Activated naive CD4-positive, alpha-beta T cell treated with anti-CD3 and anti-CD28 coated beads, Interleukin-2, amount 10 ng/mL, durations not matched to agents 7 days and 5 days (primary cell): ENCODE data around the gene OR1L4.

ENCODE experiments used
- CTCF ChIA-PET: fragments of 350-600 bp; sonication (Branson Sonifier 250); formaldehyde crosslinking; loops from one replicate; lab custom pipeline; 2021; ENCODE audit warnings: antibody characterized with exemption; lab: Charles Lee
- DNase-seq: peaks from one replicate; pipeline ENCODE4 v3.0.0-alpha.2; 2020
- H3K27ac Mint-ChIP-seq: one replicate; pipeline ENCODE4 v1.8.0; 2021; ENCODE audit warnings: mild to moderate bottlenecking, moderate library complexity, mixed read lengths
- H3K27me3 Mint-ChIP-seq: one replicate; pipeline ENCODE4 v1.8.0; 2021; ENCODE audit warnings: mild to moderate bottlenecking, mixed read lengths
- H3K36me3 Mint-ChIP-seq: one replicate; pipeline ENCODE4 v1.8.0; 2021; ENCODE audit warnings: mixed read lengths
- H3K4me1 Mint-ChIP-seq: one replicate; pipeline ENCODE4 v1.8.0; 2021; ENCODE audit warnings: mixed read lengths
- H3K4me3 Mint-ChIP-seq: one replicate; pipeline ENCODE4 v1.8.0; 2021; ENCODE audit warnings: mild to moderate bottlenecking, moderate library complexity, mixed read lengths
- H3K9me3 Mint-ChIP-seq: one replicate; pipeline ENCODE4 v1.8.0; 2021; ENCODE audit warnings: mixed read lengths

The OR1L4 gene

GRCh38 chr9:122723690-122724089, at the start of gene OR1L4:
TSS of gene OR1L4 (plus strand) at chr9:122723990. CDS start at chr9:122723990, 0 bp downstream.
- Mint-ChIP-seq H3K27me3 (no peaks in the 10 kb centered on the region), H3K36me3 (peaks cover 2% of the 10 kb centered on the region), H3K27ac (no peak within 1 kb of the TSS), H3K9me3 (peaks cover 43% of the 10 kb centered on the region), H3K4me1 (no peaks in the 10 kb centered on the region), H3K4me3 (no peak within 1 kb of the TSS)
- CTCF ChIA-PET: no interaction called here
- DNase-seq: no peak

DNA sequence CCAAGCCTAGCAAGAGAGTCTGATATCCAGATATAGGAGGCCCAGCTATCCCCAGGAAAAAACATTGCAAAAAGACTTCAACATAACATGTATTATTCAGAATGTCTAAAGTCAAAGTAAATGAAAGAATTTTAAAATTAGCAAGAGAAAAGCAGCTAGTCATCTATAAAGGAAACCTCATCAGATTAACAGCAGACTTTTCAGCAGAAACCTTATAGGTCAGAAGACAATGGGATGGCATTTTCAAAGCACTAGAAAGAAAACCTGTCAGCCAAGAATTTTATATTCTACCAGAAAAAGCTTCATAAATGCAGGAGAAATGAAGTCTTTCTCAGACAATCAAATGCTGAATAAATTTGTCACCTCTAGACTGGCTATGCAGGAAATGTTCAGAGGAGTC, 38.9 kb upstream of the OR1L4 start:
- no peak overlapping the region for H3K4me3 Mint-ChIP-seq

GRCh38 chr9:122695696-122696095, 28.1 kb upstream of the OR1L4 start:
- CTCF ChIA-PET: no interaction called here

More for the DNA sequence above, 38.9 kb upstream of the OR1L4 start:
- Mint-ChIP-seq H3K4me1 (no peaks in the 10 kb centered on the region), H3K36me3 (no peaks in the 10 kb centered on the region), H3K27ac (no peak overlapping the region), H3K27me3 (no peaks in the 10 kb centered on the region), H3K9me3 (peaks cover 10% of the 10 kb centered on the region)
- CTCF ChIA-PET: no interaction called here
- no peak for DNase-seq

GRCh38 chr9:122718038-122718437, 5.8 kb upstream of the OR1L4 start:
- Mint-ChIP-seq H3K4me3 (no peak overlapping the region), H3K4me1 (no peaks in the 10 kb centered on the region), H3K36me3 (no peaks in the 10 kb centered on the region), H3K9me3 (peaks cover 22% of the 10 kb centered on the region), H3K27ac (no peak overlapping the region), H3K27me3 (no peaks in the 10 kb centered on the region)
- CTCF ChIA-PET: no interaction called here
- DNase-seq: no peak

More at GRCh38 chr9:122695696-122696095, 28.1 kb upstream of the OR1L4 start:
- no peaks in the 10 kb centered on the region for H3K9me3 Mint-ChIP-seq
- no peak overlapping the region for H3K4me3 Mint-ChIP-seq
- H3K27ac Mint-ChIP-seq: no peak overlapping the region
- no peaks in the 10 kb centered on the region for H3K36me3 Mint-ChIP-seq
- H3K4me1 Mint-ChIP-seq: no peaks in the 10 kb centered on the region
- no peak for DNase-seq
- H3K27me3 Mint-ChIP-seq: no peaks in the 10 kb centered on the region

GRCh38 chr9:122719218-122719617, 4.6 kb upstream of the OR1L4 start:
- Mint-ChIP-seq H3K4me3 (no peak overlapping the region), H3K27me3 (no peaks in the 10 kb centered on the region), H3K27ac (no peak overlapping the region), H3K36me3 (no peaks in the 10 kb centered on the region), H3K9me3 (peaks cover 24% of the 10 kb centered on the region), H3K4me1 (no peaks in the 10 kb centered on the region)
- no peak for DNase-seq
- CTCF ChIA-PET: no interaction called here

DNA sequence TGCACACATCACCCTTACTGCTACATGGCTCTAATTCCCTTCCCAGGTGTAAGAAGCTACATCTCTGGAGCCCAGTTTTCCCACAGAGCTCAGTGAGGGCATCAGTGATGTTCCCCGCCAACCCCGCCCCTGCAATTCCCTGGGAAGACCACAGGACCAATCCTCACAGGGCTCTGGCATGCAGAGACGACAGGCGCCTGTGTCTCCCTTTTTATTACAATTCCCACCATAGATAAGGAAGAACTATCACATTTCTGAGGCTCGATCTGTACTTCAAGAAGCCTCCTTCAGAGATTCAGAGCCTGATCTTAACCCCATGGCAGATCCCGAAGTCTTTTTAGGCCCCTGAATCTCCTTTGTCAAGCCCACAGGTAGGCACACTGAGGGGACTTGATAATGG, 18.2 kb downstream of the OR1L4 start, which contains the start of gene OR1L6:
Gene OR1L6 (plus strand): TSS at position 301 of the 400 bp plus-strand sequence. CDS start 7,545 bp downstream, outside the sequence.
- Mint-ChIP-seq H3K27me3 (no peaks in the 10 kb centered on the region), H3K4me3 (no peak within 1 kb of the TSS), H3K4me1 (no peaks in the 10 kb centered on the region), H3K27ac (no peak within 1 kb of the TSS), H3K36me3 (no peaks in the 10 kb centered on the region), H3K9me3 (no peaks in the 10 kb centered on the region)
- no peak for DNase-seq
- CTCF ChIA-PET: interaction anchor here (1.6 kb wide), 1 partner anchor 13 kb away, joined by 3 read pairs; no protein-coding TSS in a partner anchor

- H3K36me3 Mint-ChIP-seq: no peaks in the 10 kb centered on the region
- peaks cover 23% of the 10 kb centered on the region for H3K9me3 Mint-ChIP-seq
- H3K4me3 Mint-ChIP-seq: no peak overlapping the region
- no peak for DNase-seq
- H3K27ac Mint-ChIP-seq: no peak overlapping the region
- H3K4me1 Mint-ChIP-seq: no peaks in the 10 kb centered on the region
- H3K27me3 Mint-ChIP-seq: no peaks in the 10 kb centered on the region
- CTCF ChIA-PET: interaction anchor here (0.7 kb wide), 1 partner anchor 14 kb away, joined by 3 read pairs; no protein-coding TSS in a partner anchor
Observed at GRCh38 chr9:122754825-122755224, 31.0 kb downstream of the OR1L4 start.

GRCh38 chr9:122767817-122768216, 44.0 kb downstream of the OR1L4 start:
- Mint-ChIP-seq H3K9me3 (peaks cover 12% of the 10 kb centered on the region), H3K27ac (no peak overlapping the region), H3K36me3 (no peaks in the 10 kb centered on the region), H3K4me1 (no peaks in the 10 kb centered on the region), H3K27me3 (no peaks in the 10 kb centered on the region), H3K4me3 (no peak overlapping the region)
- CTCF ChIA-PET: no interaction called here
- no peak for DNase-seq
